ENCODE measurements around the gene PRCD. TPM values are rescaled to one million over a fixed set of nuclear protein-coding genes. Genes with fewer than 3 reads are reported as not detected.
A peak's percentile ranks its signal among the peaks of the same experiment; 100 is the strongest.

The PRCD gene
- total RNA-seq, 1 experiment from 2014 or later, result 2.5 TPM

DNA sequence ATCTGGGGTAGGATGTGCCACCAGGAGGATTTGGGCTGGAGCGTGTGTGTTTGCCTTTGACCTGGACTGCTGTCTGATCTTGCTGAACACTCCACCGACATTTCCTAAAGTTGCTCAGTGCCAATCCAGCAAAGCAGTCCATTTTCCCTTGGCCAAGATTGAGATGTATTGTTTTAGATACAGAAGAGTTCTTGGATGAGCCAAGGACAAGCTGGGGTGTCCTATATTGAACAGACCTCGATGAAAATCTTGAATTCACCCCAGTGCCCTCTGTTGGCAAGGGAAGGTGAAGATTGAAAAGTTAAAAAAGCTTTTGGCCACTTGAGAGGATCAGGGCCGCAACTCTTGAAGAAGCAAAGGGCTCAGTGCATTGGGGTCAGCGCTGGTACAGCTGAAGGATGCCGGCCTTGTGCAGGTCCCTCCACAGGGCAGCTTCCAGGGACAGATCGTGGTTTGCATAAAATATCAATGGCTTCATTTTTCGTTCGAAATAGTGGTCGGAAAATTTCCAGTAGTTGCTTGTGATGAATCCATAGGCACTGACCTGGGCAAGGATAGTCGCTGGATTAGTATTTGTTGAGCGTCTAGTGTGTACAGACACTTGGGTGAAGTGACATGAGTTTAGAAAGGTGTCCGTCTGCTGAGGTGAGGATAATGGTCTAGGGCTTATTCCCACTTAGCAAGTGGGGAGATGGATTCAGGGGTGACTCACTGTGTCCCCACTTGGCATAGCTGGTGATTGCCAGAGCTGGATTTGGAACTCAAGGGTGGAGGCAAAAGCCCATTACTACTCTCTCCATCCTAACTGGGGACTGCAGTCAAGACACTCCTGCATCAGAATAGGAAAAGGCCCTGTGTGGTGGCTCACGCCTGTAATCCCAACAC is 26.1 kb downstream of the PRCD start:
- peak overlapping the region; percentile 47 for H3K9ac ChIP-seq (ENCODE audit: low read length)
- H3F3A ChIP-seq (ENCODE audit: low read length, unreplicated experiment), result peaks cover 34% of the 10 kb centered on the region
- H3K36me3 ChIP-seq (ENCODE audit: low read depth, low read length), result peaks cover 42% of the 10 kb centered on the region
- H3K4me1 ChIP-seq (ENCODE audit: insufficient read depth, low read length), result peaks cover 44% of the 10 kb centered on the region
- H3K79me2 ChIP-seq (ENCODE audit: low read length), result peaks cover 36% of the 10 kb centered on the region
- H4K20me1 ChIP-seq (ENCODE audit: low read length), result peaks cover 48% of the 10 kb centered on the region
- ATAC-seq (no peak), DNase-seq (no peak)
- peak overlapping the region; percentile 81 for H3K27ac ChIP-seq (ENCODE audit: low read length)
- no peaks in the 10 kb centered on the region for H3K9me3 ChIP-seq (ENCODE audit: low read length)
- TF ChIP-seq, protein P1, sequence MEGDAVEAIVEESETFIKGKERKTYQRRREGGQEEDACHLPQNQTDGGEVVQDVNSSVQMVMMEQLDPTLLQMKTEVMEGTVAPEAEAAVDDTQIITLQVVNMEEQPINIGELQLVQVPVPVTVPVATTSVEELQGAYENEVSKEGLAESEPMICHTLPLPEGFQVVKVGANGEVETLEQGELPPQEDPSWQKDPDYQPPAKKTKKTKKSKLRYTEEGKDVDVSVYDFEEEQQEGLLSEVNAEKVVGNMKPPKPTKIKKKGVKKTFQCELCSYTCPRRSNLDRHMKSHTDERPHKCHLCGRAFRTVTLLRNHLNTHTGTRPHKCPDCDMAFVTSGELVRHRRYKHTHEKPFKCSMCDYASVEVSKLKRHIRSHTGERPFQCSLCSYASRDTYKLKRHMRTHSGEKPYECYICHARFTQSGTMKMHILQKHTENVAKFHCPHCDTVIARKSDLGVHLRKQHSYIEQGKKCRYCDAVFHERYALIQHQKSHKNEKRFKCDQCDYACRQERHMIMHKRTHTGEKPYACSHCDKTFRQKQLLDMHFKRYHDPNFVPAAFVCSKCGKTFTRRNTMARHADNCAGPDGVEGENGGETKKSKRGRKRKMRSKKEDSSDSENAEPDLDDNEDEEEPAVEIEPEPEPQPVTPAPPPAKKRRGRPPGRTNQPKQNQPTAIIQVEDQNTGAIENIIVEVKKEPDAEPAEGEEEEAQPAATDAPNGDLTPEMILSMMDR (conservative IDR thresholded peaks at IDR 0.05; ENCODE audit: low read depth, low read length), result peak; percentile 30; the same call in 1 of the 2 replicates
- no peak for TF ChIP-seq EZH2 (IDR thresholded peaks at IDR 0.05; ENCODE audit: low read length, unreplicated experiment)
- no peak for TF ChIP-seq EZH2phosphoT487 (IDR thresholded peaks at IDR 0.05; ENCODE audit: borderline replicate concordance, low read length)
- ChIA-PET CTCF (interaction anchor here (0.6 to 1.5 kb wide), 2 partner anchors 43 to 66 kb away, joined by 4 to 5 read pairs; no protein-coding TSS in a partner anchor), POLR2A (ENCODE audit: unreplicated experiment) (interaction anchor here (0.7 kb wide), 1 partner anchor 42 kb away, joined by 20 read pairs; no protein-coding TSS in a partner anchor)
- intact Hi-C loops (cut with micrococcal nuclease), result loop anchor here (10.0 kb wide), 1 partner anchor 149 kb away; the partner anchor contains the start of gene MXRA7
- no peaks in the 10 kb centered on the region for H3K27me3 ChIP-seq (ENCODE audit: low read length)
- H3K4me2 ChIP-seq (ENCODE audit: low read length), result no peak overlapping the region
- H3K9me2 ChIP-seq (replicated peaks; ENCODE audit: low read length), result no peaks in the 10 kb centered on the region
- no peak overlapping the region for H2AFZ ChIP-seq (ENCODE audit: low read length)
- H3K4me3 ChIP-seq (ENCODE audit: low read length), result no peak overlapping the region
- BruUV-seq (replicated peaks), result no TSS peak

DNA sequence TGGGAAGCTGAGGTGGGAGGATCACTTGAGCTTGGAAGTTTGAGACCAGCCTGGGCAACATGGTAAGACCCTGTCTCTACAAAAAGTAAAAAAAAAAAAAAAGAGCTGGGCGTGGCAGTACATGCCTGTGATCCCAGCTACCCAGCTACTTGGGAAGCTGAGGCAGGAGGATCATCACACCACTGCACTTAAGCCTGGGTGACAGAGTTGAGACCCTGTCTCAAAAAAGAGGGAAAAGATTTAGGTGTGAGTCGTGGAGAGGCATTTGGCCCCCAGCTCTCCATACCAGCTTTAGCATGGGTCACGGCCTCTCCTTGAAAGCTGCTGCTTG is 26.7 kb downstream of the PRCD start:
- no peak overlapping the region for H3K4me3 ChIP-seq (ENCODE audit: low read length)
- peaks cover 33% of the 10 kb centered on the region for H3F3A ChIP-seq (ENCODE audit: low read length, unreplicated experiment)
- no peaks in the 10 kb centered on the region for H3K27me3 ChIP-seq (ENCODE audit: low read length)
- intact Hi-C loops (cut with micrococcal nuclease), result loop anchor here (10.0 kb wide), 1 partner anchor 148 kb away; the partner anchor contains the start of gene MXRA7
- H3K36me3 ChIP-seq (ENCODE audit: low read depth, low read length), result peaks cover 36% of the 10 kb centered on the region
- H4K20me1 ChIP-seq (ENCODE audit: low read length), result peaks cover 42% of the 10 kb centered on the region
- peak overlapping the region; percentile 81 for H3K27ac ChIP-seq (ENCODE audit: low read length)
- ChIA-PET POLR2A (ENCODE audit: unreplicated experiment) (interaction anchor here (0.6 to 0.7 kb wide), 2 partner anchors 43 to 1297 kb away, joined by 7 to 20 read pairs; no protein-coding TSS in a partner anchor), CTCF (interaction anchor here (0.6 to 1.5 kb wide), 4 partner anchors 12 to 67 kb away, joined by 3 to 5 read pairs (median 4); no protein-coding TSS in a partner anchor)
- H2AFZ ChIP-seq (ENCODE audit: low read length), result no peak overlapping the region
- H3K9me2 ChIP-seq (replicated peaks; ENCODE audit: low read length), result no peaks in the 10 kb centered on the region
- peaks cover 30% of the 10 kb centered on the region for H3K79me2 ChIP-seq (ENCODE audit: low read length)
- H3K9ac ChIP-seq (ENCODE audit: low read length), result no peak overlapping the region
- H3K9me3 ChIP-seq (ENCODE audit: low read length), result no peaks in the 10 kb centered on the region
- no TSS peak for BruUV-seq (replicated peaks)
- H3K4me2 ChIP-seq (ENCODE audit: low read length), result no peak overlapping the region
- DNase-seq (no peak), ATAC-seq (no peak)
- TF ChIP-seq, protein P1 (conservative IDR thresholded peaks at IDR 0.05; ENCODE audit: low read depth, low read length), result no peak
- H3K4me1 ChIP-seq (ENCODE audit: insufficient read depth, low read length), result peaks cover 37% of the 10 kb centered on the region

Data from PC-3 (cell line).